Activated naive CD8-positive, alpha-beta T cell treated with anti-CD3 and anti-CD28 coated beads, Interleukin-2, amount 50 U/mL, for 24 hours (primary cell): ENCODE measurements around the gene TC2N.

ENCODE experiments used
- ATAC-seq: fragments of 150-1000 bp; cut with Tn5 transposase; one replicate; pipeline ENCODE4 v1.10.0; 2021
- DNase-seq: peaks from one replicate; pipeline ENCODE4 v3.0.0; 2021
- H3K27ac Mint-ChIP-seq: one replicate; pipeline ENCODE4 v1.8.0; 2021; ENCODE audit warnings: mild to moderate bottlenecking, mixed read lengths
- H3K27me3 Mint-ChIP-seq: one replicate; pipeline ENCODE4 v1.8.0; 2021; ENCODE audit warnings: mixed read lengths
- H3K36me3 Mint-ChIP-seq: one replicate; pipeline ENCODE4 v1.8.0; 2021; ENCODE audit warnings: low read depth, mixed read lengths
- H3K4me1 Mint-ChIP-seq: one replicate; pipeline ENCODE4 v1.8.0; 2021; ENCODE audit warnings: mixed read lengths
- H3K4me3 Mint-ChIP-seq: one replicate; pipeline ENCODE4 v1.8.0; 2021; ENCODE audit warnings: mild to moderate bottlenecking, moderate library complexity, mixed read lengths
- H3K9me3 Mint-ChIP-seq: one replicate; pipeline ENCODE4 v1.8.0; 2021; ENCODE audit warnings: mixed read lengths

TC2N gene

GRCh38 chr14:91897106-91897701 is 29.9 kb upstream of the TC2N start:
- no peak for ATAC-seq
- H3K4me3 Mint-ChIP-seq, result no peak overlapping the region
- H3K9me3 Mint-ChIP-seq, result no peaks in the 10 kb centered on the region
- H3K27me3 Mint-ChIP-seq, result no peaks in the 10 kb centered on the region
- H3K36me3 Mint-ChIP-seq, result no peaks in the 10 kb centered on the region
- peaks cover 15% of the 10 kb centered on the region for H3K4me1 Mint-ChIP-seq
- no peak for DNase-seq
- no peak overlapping the region for H3K27ac Mint-ChIP-seq

- H3K27ac Mint-ChIP-seq, result no peak overlapping the region
- H3K9me3 Mint-ChIP-seq, result no peaks in the 10 kb centered on the region
- H3K27me3 Mint-ChIP-seq, result no peaks in the 10 kb centered on the region
- H3K4me3 Mint-ChIP-seq, result no peak overlapping the region
- no peak for DNase-seq
- no peak for ATAC-seq
- peaks cover 17% of the 10 kb centered on the region for H3K4me1 Mint-ChIP-seq
- H3K36me3 Mint-ChIP-seq, result no peaks in the 10 kb centered on the region
Observed at GRCh38 chr14:91896419-91896818, 29.1 kb upstream of the TC2N start.

DNA sequence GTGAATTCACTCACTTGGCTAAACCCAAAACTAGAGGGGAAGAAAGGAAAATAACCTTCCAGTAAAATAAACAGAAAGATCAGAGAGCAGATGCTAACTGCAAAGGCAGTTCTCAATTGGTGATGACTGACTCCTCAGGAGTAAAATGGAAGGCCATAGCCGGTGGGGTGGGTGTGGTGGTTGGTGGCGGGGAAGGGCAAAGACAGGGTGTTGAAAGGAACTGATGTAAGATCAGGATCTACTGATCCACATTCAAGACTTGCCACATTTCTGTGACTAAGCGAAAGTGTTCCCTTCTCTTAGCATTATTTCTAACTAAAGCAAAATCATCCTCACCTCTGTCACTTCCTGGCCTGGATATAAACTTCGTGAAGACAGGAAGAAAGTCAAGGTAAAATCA is 26.3 kb upstream of the TC2N start:
- Mint-ChIP-seq H3K27ac (peak overlapping the region; percentile 73), H3K9me3 (no peaks in the 10 kb centered on the region), H3K4me1 (peaks cover 43% of the 10 kb centered on the region), H3K27me3 (no peaks in the 10 kb centered on the region), H3K4me3 (no peak overlapping the region), H3K36me3 (no peaks in the 10 kb centered on the region)
- DNase-seq (peak; percentile 30), ATAC-seq (peak; percentile 34)

DNA sequence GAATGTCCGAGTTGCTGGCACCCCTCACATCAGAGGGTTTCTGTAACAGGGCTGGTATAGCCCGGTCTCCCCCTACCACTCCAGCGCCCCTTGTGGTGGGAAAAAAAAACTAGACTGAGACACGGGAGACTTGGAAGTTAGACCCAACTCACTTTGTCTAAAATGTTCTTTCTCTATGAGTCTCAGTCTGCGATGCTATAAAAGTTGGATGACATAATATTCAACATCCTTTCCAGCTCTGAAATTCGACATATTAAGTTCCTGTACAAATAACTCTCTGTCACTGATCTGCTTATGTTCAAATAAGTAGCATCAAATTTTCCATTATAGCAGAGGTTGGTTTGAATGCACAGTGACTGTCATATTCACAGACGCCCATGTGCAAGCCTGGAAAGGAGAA is 25.7 kb upstream of the TC2N start:
- Mint-ChIP-seq H3K27ac (no peak overlapping the region), H3K9me3 (no peaks in the 10 kb centered on the region), H3K36me3 (no peaks in the 10 kb centered on the region), H3K27me3 (no peaks in the 10 kb centered on the region), H3K4me1 (peaks cover 44% of the 10 kb centered on the region), H3K4me3 (no peak overlapping the region)
- DNase-seq (peak; percentile 30), ATAC-seq (peak; percentile 21)

GRCh38 chr14:91891721-91892220 is 24.4 kb upstream of the TC2N start:
- ATAC-seq (no peak), DNase-seq (no peak)
- H3K27ac Mint-ChIP-seq, result no peak overlapping the region
- peaks cover 44% of the 10 kb centered on the region for H3K4me1 Mint-ChIP-seq
- no peak overlapping the region for H3K4me3 Mint-ChIP-seq
- no peaks in the 10 kb centered on the region for H3K27me3 Mint-ChIP-seq
- no peaks in the 10 kb centered on the region for H3K36me3 Mint-ChIP-seq
- no peaks in the 10 kb centered on the region for H3K9me3 Mint-ChIP-seq

DNA sequence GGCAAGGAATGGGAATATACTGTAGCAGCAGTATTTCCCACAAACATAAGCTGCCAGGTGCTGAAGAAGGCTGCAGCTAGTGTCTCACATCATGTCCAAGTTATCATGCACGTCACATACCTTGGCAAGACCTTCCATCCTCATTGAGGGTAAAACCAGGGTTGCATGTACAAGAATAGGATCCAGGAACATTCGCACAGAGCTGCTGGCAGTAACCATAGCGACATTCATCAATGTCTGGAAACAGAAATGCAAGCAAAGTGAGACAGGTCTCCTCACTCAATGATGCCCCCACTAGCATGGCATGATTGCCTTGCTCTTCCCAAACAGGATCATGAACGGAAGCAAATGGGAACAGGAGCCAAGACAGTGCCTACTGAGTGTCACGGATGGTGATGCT is 23.8 kb upstream of the TC2N start:
- Mint-ChIP-seq H3K4me3 (no peak overlapping the region), H3K9me3 (no peaks in the 10 kb centered on the region)

DNA sequence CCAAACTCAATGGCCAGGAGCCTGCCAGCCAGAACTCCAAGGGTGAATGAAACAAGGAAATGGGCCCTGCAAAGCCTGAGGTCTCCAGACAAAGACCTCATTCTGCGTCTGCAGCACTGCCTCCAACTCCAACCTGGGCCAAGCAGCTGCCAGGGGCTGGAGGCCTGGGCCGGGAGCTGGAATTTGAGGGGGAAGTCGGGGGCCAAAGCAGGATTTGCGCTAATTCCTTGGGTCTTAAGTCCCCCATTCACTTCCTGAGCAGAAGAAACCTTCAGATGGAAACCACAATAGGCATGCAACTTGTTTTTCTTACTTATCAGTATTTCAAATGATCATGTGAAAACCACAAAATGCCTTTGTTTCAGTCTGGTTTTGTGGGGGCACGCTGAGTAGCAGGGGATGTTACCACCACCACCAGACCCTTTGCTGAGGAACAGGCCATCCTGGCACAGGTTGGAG is 23.0 kb upstream of the TC2N start:
- Mint-ChIP-seq H3K27me3 (no peaks in the 10 kb centered on the region), H3K4me3 (no peak overlapping the region), H3K4me1 (peaks cover 44% of the 10 kb centered on the region), H3K27ac (peak overlapping the region; percentile 17), H3K9me3 (no peaks in the 10 kb centered on the region), H3K36me3 (no peaks in the 10 kb centered on the region)
- ATAC-seq (peak; percentile 41), DNase-seq (no peak)

More for the DNA sequence above, 23.8 kb upstream of the TC2N start:
- Mint-ChIP-seq H3K27ac (no peak overlapping the region), H3K36me3 (no peaks in the 10 kb centered on the region), H3K4me1 (peaks cover 44% of the 10 kb centered on the region), H3K27me3 (no peaks in the 10 kb centered on the region)
- ATAC-seq, result no peak
- DNase-seq, result no peak

DNA sequence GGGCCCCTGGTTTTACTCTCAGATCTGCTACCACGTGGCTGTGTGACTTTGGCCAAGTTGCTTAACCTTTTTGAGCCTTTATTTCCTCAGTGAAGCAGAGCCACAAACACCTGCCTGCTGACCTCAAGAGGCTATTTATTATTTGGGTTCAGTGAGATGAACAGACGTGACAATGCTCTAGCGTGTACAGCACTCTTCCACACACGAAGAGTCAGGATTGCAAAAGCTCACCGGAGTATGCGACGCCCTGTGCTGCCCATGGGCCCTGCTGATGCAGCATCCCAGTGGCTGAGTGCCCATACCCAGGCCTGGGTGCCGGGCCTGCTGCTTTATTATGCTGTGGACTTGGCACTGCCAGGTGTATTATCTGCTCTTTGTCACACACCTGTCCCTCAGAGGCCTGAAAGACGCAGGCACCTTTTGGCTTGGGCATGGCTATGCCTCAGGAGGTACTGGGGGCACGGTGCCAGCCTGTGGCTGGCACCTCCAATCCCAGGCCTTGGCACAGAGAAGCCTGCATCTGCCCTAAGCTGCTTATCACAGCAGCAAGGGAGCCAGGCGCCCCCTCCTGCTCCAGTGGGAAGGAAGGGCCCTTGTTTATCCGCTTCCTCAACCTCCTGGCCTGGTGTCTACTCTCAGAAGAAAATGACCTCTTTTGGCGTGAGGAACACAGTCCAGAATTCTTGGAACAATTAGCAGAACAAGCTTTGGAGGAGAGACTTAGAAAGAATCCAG is 22.3 kb upstream of the TC2N start:
- Mint-ChIP-seq H3K9me3 (no peaks in the 10 kb centered on the region), H3K4me3 (no peak overlapping the region), H3K4me1 (peaks cover 44% of the 10 kb centered on the region), H3K36me3 (no peaks in the 10 kb centered on the region), H3K27me3 (no peaks in the 10 kb centered on the region), H3K27ac (no peak overlapping the region)
- DNase-seq (no peak), ATAC-seq (no peak)

DNA sequence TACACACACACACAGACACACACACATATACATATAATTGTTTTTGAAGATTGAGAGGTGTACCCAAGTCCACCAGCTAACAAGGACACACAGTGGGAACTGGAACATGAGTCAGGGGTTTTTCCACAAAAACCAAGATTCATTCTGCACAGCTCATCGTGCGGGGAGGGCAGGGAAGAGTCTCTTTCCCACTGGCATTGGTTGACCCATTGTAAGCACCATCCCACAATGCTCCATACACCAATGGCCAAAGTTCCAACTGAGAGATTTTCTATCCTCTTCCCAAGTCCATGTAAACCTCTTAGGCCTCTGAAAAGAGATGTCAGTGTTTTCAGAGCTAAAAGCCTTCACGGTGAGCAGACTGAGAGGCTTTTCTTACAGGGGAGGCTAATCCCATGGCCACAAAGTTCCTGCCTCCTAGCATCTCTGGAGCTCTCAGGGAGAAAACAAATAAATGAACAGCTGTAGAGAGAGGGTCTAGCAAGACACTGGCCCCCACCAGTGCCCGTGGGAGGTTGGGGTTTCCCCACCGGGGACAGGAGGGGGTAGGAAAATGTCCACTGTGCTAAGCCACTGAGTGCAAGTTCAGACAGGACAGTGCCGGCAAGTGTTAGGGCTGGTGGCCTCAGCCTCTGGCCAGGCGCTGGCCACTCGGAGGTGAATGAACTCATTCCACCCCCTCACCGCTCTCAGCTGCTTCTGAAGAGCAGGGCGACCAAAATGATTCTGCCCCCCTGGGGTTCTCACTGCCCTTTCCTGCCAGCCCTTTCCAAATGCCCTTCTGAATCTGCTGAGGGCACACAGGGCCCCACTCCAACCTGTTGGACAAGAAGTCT is 21.5 kb upstream of the TC2N start:
- no peaks in the 10 kb centered on the region for H3K36me3 Mint-ChIP-seq
- ATAC-seq, result no peak
- no peaks in the 10 kb centered on the region for H3K9me3 Mint-ChIP-seq
- H3K4me3 Mint-ChIP-seq, result no peak overlapping the region
- H3K27ac Mint-ChIP-seq, result no peak overlapping the region
- no peak for DNase-seq
- peaks cover 42% of the 10 kb centered on the region for H3K4me1 Mint-ChIP-seq
- no peaks in the 10 kb centered on the region for H3K27me3 Mint-ChIP-seq

GRCh38 chr14:91886961-91887360 is 19.6 kb upstream of the TC2N start:
- Mint-ChIP-seq H3K4me1 (peaks cover 29% of the 10 kb centered on the region), H3K9me3 (no peaks in the 10 kb centered on the region), H3K27me3 (no peaks in the 10 kb centered on the region), H3K27ac (no peak overlapping the region), H3K4me3 (no peak overlapping the region), H3K36me3 (no peaks in the 10 kb centered on the region)
- ATAC-seq (no peak), DNase-seq (no peak)

DNA sequence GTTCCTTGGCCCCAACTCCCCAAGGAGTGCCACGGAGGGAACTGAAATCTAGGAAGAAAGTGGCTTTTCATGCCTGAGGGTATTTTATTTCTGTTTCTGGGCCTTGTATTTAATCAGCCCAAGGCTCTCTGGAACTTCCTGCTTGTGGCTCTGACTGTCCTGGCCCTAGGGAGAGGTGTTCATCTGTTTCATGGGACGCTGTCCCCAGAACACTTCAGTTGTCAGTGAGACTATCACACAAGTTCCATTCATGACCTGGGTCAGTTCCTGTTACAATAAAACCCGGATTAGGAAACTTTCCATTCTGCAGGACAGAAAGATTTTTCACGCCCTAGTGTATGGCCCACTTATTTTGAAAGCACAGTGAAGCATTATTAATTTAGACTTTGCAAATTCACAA is 18.5 kb upstream of the TC2N start:
- no peaks in the 10 kb centered on the region for H3K9me3 Mint-ChIP-seq
- ATAC-seq, result no peak

DNA sequence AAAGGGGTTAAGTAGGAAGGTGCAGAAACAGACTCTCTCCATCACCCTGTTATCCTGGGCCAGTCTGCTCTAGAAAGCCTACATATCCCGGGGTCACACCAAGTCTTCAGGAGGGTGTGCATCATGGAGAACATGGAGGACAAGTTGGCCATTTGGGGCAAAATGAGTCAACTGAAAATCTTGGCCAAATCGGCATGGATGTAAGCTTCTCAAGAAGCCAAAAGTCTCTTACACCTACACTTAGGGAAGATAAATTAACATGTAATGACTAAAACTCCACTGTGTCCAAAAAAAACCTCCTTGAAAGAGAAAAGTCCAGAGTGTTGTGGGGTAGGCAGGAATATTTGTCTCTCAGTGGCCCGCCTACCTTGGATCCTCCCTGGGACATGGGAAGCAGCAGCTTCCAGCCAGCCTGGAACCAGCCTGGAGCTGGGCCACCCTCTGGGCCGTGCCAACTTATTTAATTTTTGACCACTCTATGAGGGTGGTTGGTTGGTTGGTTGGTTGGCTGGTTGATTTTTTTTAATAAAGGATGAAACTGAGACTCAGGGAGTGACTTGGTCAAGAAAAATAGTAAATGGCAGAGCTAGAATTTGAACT is 17.9 kb upstream of the TC2N start:
- Mint-ChIP-seq H3K36me3 (no peaks in the 10 kb centered on the region), H3K9me3 (no peaks in the 10 kb centered on the region), H3K4me3 (no peak overlapping the region), H3K4me1 (peaks cover 24% of the 10 kb centered on the region), H3K27me3 (no peaks in the 10 kb centered on the region), H3K27ac (no peak overlapping the region)
- no peak for DNase-seq
- ATAC-seq, result no peak

More for the DNA sequence above, 18.5 kb upstream of the TC2N start:
- Mint-ChIP-seq H3K36me3 (no peaks in the 10 kb centered on the region), H3K4me3 (no peak overlapping the region), H3K27ac (no peak overlapping the region), H3K27me3 (no peaks in the 10 kb centered on the region), H3K4me1 (peaks cover 26% of the 10 kb centered on the region)
- no peak for DNase-seq

DNA sequence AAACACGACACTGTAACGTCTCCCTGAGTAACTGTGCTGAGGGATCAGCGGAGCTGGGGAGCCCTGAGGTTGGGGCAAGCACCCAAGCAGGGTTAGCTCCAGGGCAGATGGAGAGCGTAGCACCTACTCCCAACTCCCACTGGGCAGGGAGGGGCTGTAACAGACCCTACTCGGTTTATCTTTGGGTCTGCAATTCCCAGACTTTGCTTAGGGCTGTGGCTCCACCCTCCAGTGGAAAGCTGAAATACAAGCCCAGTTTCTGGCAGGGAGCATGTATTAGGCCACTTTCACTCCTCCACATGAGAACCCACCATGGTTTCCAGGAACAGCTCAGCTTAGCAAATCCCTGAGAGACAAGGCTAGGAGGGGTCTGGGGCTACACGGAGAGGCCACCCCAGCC is 17.3 kb upstream of the TC2N start:
- Mint-ChIP-seq H3K27ac (no peak overlapping the region), H3K36me3 (no peaks in the 10 kb centered on the region), H3K9me3 (no peaks in the 10 kb centered on the region), H3K4me1 (peaks cover 21% of the 10 kb centered on the region), H3K27me3 (no peaks in the 10 kb centered on the region), H3K4me3 (no peak overlapping the region)
- no peak for ATAC-seq
- DNase-seq, result no peak

DNA sequence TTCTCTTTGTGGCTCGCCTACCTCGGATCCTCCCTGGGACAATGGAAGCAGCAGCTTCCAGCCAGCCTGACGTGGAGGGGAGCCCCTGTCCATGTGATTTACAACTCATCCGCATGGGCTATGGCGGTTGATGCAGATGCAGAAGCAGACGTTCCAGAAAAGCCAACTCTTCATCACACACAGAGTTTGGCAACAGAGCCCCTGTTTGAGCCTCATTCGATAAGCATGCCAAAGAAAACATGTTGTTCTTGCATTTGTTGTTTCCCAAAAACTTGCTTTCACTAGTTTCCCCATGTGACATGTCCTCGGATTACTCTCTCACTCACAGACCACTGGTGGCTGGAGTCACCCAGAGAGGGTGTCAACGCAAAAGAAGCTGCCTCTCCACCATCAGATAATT is 16.4 kb upstream of the TC2N start:
- Mint-ChIP-seq H3K9me3 (no peaks in the 10 kb centered on the region), H3K4me1 (peaks cover 14% of the 10 kb centered on the region), H3K27me3 (no peaks in the 10 kb centered on the region), H3K4me3 (no peak overlapping the region), H3K27ac (no peak overlapping the region), H3K36me3 (no peaks in the 10 kb centered on the region)
- ATAC-seq, result no peak
- DNase-seq, result no peak
